ENCODE results near the gene DOCK11.

- TF ChIP-seq CTCF (IDR thresholded peaks at IDR 0.05): no peak
- TF ChIP-seq ZNF263 (CRISPR knock-in tag; IDR thresholded peaks at IDR 0.05; ENCODE audit: low read depth): no peak
- TF ChIP-seq JUN (CRISPR knock-in tag; IDR thresholded peaks at IDR 0.05): no peak
- TF ChIP-seq ZNF138 (CRISPR knock-in tag; conservative IDR thresholded peaks at IDR 0.05): no peak
These were observed 207.1 kb downstream of the DOCK11 start for GRCh38 chrX:118702741-118703140.
